OCI-LY3 (cell line): ENCODE measurements around the gene SMPDL3B.

Experiments
- H2AFZ ChIP-seq: fragments of 200-600, 300-600 bp; shearing (Covaris generic); 2 replicates; pipeline ENCODE4 v1.6.0; 2014; ENCODE audit warnings: antibody characterized with exemption, low read depth, low read length
- H3K27ac ChIP-seq: fragments of 200-600, 300-600 bp; sonication (generic); 2 replicates; pipeline ENCODE4 v1.5.1; 2014; ENCODE audit warnings: mild to moderate bottlenecking, low read length, moderate library complexity, mixed read lengths
- H3K27me3 ChIP-seq: fragments of 200-600, 300-600 bp; sonication (generic); 2 replicates; pipeline ENCODE4 v1.6.1; 2014; ENCODE audit warnings: low read depth, low read length, mixed read lengths
- H3K36me3 ChIP-seq: fragments of 200-600, 300-600 bp; sonication (generic); replicated peaks from 2 replicates; pipeline ENCODE3; 2014; ENCODE audit warnings: low read depth, low read length, mixed read lengths
- H3K4me1 ChIP-seq: fragments of 300-600, 200-600 bp; sonication (generic); 2 replicates; pipeline ENCODE4 v1.6.1; 2014; ENCODE audit warnings: low read length, mixed read lengths
- H3K4me2 ChIP-seq: fragments of 200-600, 300-600 bp; sonication (generic); 2 replicates; pipeline ENCODE4 v1.6.1; 2014; ENCODE audit warnings: low read length, mixed read lengths
- H3K4me3 ChIP-seq: fragments of 300-600, 200-600 bp; sonication (generic); 2 replicates; pipeline ENCODE4 v1.5.1; 2014; ENCODE audit warnings: antibody characterized with exemption, mild to moderate bottlenecking, low read length, moderate library complexity
- H3K79me2 ChIP-seq: fragments of 300-600, 200-600 bp; shearing (Covaris generic); 2 replicates; pipeline ENCODE4 v1.6.1; 2014; ENCODE audit warnings: mild to moderate bottlenecking, low read length, mixed read lengths
- H3K9ac ChIP-seq: fragments of 300-600, 200-600 bp; shearing (Covaris generic); 2 replicates; pipeline ENCODE4 v1.6.0; 2014; ENCODE audit warnings: mild to moderate bottlenecking, low read length, moderate library complexity
- H3K9me3 ChIP-seq: fragments of 200-600, 300-600 bp; shearing (Covaris generic); 2 replicates; pipeline ENCODE4 v1.6.1; 2014; ENCODE audit warnings: low read length, mixed read lengths; ENCODE audit not compliant: insufficient read depth
- H4K20me1 ChIP-seq: fragments of 200-600, 300-600 bp; sonication (generic); 2 replicates; pipeline ENCODE4 v1.6.1; 2016; ENCODE audit warnings: low read length, mixed read lengths; ENCODE audit not compliant: insufficient read depth
- CTCF ChIP-seq: fragments of 200-600, 300-600 bp; sonication (generic); IDR thresholded peaks from 2 replicates; pipeline ENCODE4 v1.5.1; 2014; ENCODE audit warnings: antibody characterized with exemption, low read length, low read depth
- EZH2phosphoT487 ChIP-seq: fragments of 200-600 bp; shearing (Covaris generic); IDR thresholded peaks from 2 replicates; pipeline ENCODE4 v1.6.1; 2018; ENCODE audit warnings: antibody characterized with exemption, mixed run types, low read depth

Gene SMPDL3B

GRCh38 chr1:27973771-27974416 lies 39.1 kb downstream of the SMPDL3B start:
- H3K4me1 ChIP-seq = peaks cover 4% of the 10 kb centered on the region; the same call in 1 of the 2 replicates
- no peak overlapping the region for H3K4me2 ChIP-seq
- H3K27ac ChIP-seq = no peak overlapping the region
- no peaks in the 10 kb centered on the region for H3K36me3 ChIP-seq
- H3K27me3 ChIP-seq = no peaks in the 10 kb centered on the region
- H2AFZ ChIP-seq = no peak overlapping the region
- H4K20me1 ChIP-seq = no peaks in the 10 kb centered on the region
- no peaks in the 10 kb centered on the region for H3K79me2 ChIP-seq
- H3K9me3 ChIP-seq = no peaks in the 10 kb centered on the region
- no peak overlapping the region for H3K4me3 ChIP-seq
- TF ChIP-seq EZH2phosphoT487 = no peak
- no peak for TF ChIP-seq CTCF
- no peak overlapping the region for H3K9ac ChIP-seq

- H3K36me3 ChIP-seq = no peaks in the 10 kb centered on the region
- H4K20me1 ChIP-seq = no peaks in the 10 kb centered on the region
- H3K4me2 ChIP-seq = no peak overlapping the region
- peaks cover 4% of the 10 kb centered on the region; the same call in 1 of the 2 replicates for H3K4me1 ChIP-seq
- H3K9ac ChIP-seq = no peak overlapping the region
- TF ChIP-seq EZH2phosphoT487 (no peak), CTCF (no peak)
- no peaks in the 10 kb centered on the region for H3K9me3 ChIP-seq
- no peak overlapping the region for H2AFZ ChIP-seq
- no peaks in the 10 kb centered on the region for H3K79me2 ChIP-seq
- H3K27me3 ChIP-seq = no peaks in the 10 kb centered on the region
- H3K27ac ChIP-seq = no peak overlapping the region
- no peak overlapping the region for H3K4me3 ChIP-seq
Measured at GRCh38 chr1:27974417-27974781, 39.6 kb downstream of the SMPDL3B start.

GRCh38 chr1:27979151-27979858 lies 44.5 kb downstream of the SMPDL3B start:
- Histone ChIP-seq H3K27ac (no peak overlapping the region), H3K4me3 (no peak overlapping the region), H2AFZ (no peak overlapping the region), H3K36me3 (no peaks in the 10 kb centered on the region), H4K20me1 (no peaks in the 10 kb centered on the region), H3K4me1 (no peaks in the 10 kb centered on the region), H3K4me2 (no peak overlapping the region), H3K79me2 (no peaks in the 10 kb centered on the region), H3K27me3 (no peaks in the 10 kb centered on the region), H3K9me3 (no peaks in the 10 kb centered on the region), H3K9ac (no peak overlapping the region)
- no peak for TF ChIP-seq EZH2phosphoT487
- peak; percentile 46 for TF ChIP-seq CTCF

GRCh38 chr1:27979859-27980201 lies 45.0 kb downstream of the SMPDL3B start:
- Histone ChIP-seq H2AFZ (no peak overlapping the region), H3K4me2 (no peak overlapping the region), H3K4me1 (no peaks in the 10 kb centered on the region), H3K9me3 (no peaks in the 10 kb centered on the region), H3K9ac (no peak overlapping the region), H3K4me3 (no peak overlapping the region), H3K27ac (no peak overlapping the region), H3K36me3 (no peaks in the 10 kb centered on the region), H3K27me3 (no peaks in the 10 kb centered on the region), H3K79me2 (no peaks in the 10 kb centered on the region), H4K20me1 (no peaks in the 10 kb centered on the region)
- TF ChIP-seq EZH2phosphoT487 (no peak), CTCF (no peak)
